Ishikawa (cell line): ENCODE data around the gene SDHB.

Source experiments
- CEBPB ChIP-seq: IDR thresholded peaks from 2 replicates; pipeline ENCODE4 v1.6.1; 2012
- CREB1 ChIP-seq: IDR thresholded peaks from 2 replicates; pipeline ENCODE4 v1.6.1; 2012; ENCODE audit warnings: low read depth
- EGR1 ChIP-seq: IDR thresholded peaks from 2 replicates; pipeline ENCODE4 v1.6.1; 2012
- EP300 ChIP-seq: IDR thresholded peaks from 2 replicates; pipeline ENCODE4 v1.6.1; 2012; ENCODE audit warnings: borderline replicate concordance
- FOXM1 ChIP-seq: IDR thresholded peaks from 2 replicates; pipeline ENCODE4 v1.6.1; 2012; ENCODE audit warnings: low read depth, borderline replicate concordance
- NFIC ChIP-seq: IDR thresholded peaks from 2 replicates; pipeline ENCODE4 v1.6.1; 2012
- RAD21 ChIP-seq: IDR thresholded peaks from 2 replicates; pipeline ENCODE4 v1.6.1; 2012; ENCODE audit warnings: low read depth
- REST ChIP-seq: IDR thresholded peaks from 2 replicates; pipeline ENCODE4 v1.6.1; 2012; ENCODE audit warnings: low read depth, mild to moderate bottlenecking
- TAF1 ChIP-seq: IDR thresholded peaks from 2 replicates; pipeline ENCODE4 v1.6.1; 2012; ENCODE audit warnings: low read depth, mild to moderate bottlenecking
- ZBTB7A ChIP-seq: IDR thresholded peaks from 2 replicates; pipeline ENCODE4 v1.6.1; 2012; ENCODE audit warnings: low read depth
- TF ChIP-seq, protein P1 (sequence below): IDR thresholded peaks from 2 replicates; pipeline ENCODE4 v1.6.1; 2012

DNA sequence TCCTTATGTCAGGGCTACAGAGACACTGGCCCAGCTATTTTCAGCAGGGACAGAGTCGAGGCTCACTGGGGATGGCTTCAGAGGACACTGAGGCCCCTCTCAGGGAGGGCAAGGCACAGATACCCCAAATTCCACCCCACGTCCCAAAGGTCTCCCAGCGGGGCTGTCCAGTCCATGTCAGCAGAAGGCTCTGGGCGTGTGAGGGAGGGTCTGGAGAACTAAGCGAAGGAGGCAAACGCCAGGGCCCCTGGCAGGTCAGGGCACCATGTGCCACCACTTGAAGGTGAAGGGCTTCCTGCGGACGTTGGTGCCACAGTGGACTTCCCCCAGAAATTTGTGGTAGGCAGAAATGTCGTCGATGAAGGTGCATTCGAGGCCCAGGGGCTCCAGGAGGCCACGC lies 15.0 kb upstream of the SDHB start:
- TF ChIP-seq CEBPB (no peak), TAF1 (no peak), EP300 (no peak), EGR1 (no peak), REST (no peak), RAD21 (no peak), ZBTB7A (no peak), CREB1 (no peak), NFIC (no peak), FOXM1 (no peak)
- TF ChIP-seq, protein P1, sequence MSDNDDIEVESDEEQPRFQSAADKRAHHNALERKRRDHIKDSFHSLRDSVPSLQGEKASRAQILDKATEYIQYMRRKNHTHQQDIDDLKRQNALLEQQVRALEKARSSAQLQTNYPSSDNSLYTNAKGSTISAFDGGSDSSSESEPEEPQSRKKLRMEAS = no peak
